Progenitor cell of endocrine pancreas (in vitro differentiated cells): ENCODE measurements around the gene SMARCD2. TPM values are rescaled to one million over a fixed set of nuclear protein-coding genes. Genes with fewer than 3 reads are reported as not detected.
"Not testable (repeated sequence)": the region's sequence is repeated elsewhere in the genome, so short reads cannot be mapped to it uniquely, and the experiment has no call there.

Experiments used
- DNase-seq: peaks from one replicate; pipeline ENCODE4 v3.0.0; 2021; ENCODE audit warnings: low spot score; ENCODE audit not compliant: unreplicated experiment
- H3K27ac Mint-ChIP-seq: 2 replicates; pipeline ENCODE4 v1.8.0; 2021; ENCODE audit warnings: mild to moderate bottlenecking, moderate library complexity, mixed read lengths
- H3K27me3 Mint-ChIP-seq: 2 replicates; pipeline ENCODE4 v1.8.0; 2021; ENCODE audit warnings: mixed read lengths
- H3K36me3 Mint-ChIP-seq: 2 replicates; pipeline ENCODE4 v1.8.0; 2022; ENCODE audit warnings: mixed read lengths; ENCODE audit not compliant: insufficient read depth
- H3K4me1 Mint-ChIP-seq: 2 replicates; pipeline ENCODE4 v1.8.0; 2021; ENCODE audit warnings: low read depth, mixed read lengths
- H3K4me3 Mint-ChIP-seq: 2 replicates; pipeline ENCODE4 v1.8.0; 2021; ENCODE audit warnings: low read depth, mild to moderate bottlenecking, moderate library complexity, mixed read lengths
- H3K9me3 Mint-ChIP-seq: 2 replicates; pipeline ENCODE4 v1.8.0; 2021; ENCODE audit warnings: low read depth, mixed read lengths
- CTCF ChIP-seq: fragments of 200-600 bp; sonication (generic); IDR thresholded peaks from one replicate; pipeline ENCODE4 v1.5.0; 2021; ENCODE audit warnings: antibody characterized with exemption, mild to moderate bottlenecking; ENCODE audit not compliant: unreplicated experiment
- total RNA-seq: library from RNA; stranded (reverse); gene quantifications from 2 replicates; pipeline ENCODE4 v1.2.1, GENCODE V29; 2021

The SMARCD2 gene
- total RNA-seq, 1 donor from 2014 or later = 63.8 TPM

DNA sequence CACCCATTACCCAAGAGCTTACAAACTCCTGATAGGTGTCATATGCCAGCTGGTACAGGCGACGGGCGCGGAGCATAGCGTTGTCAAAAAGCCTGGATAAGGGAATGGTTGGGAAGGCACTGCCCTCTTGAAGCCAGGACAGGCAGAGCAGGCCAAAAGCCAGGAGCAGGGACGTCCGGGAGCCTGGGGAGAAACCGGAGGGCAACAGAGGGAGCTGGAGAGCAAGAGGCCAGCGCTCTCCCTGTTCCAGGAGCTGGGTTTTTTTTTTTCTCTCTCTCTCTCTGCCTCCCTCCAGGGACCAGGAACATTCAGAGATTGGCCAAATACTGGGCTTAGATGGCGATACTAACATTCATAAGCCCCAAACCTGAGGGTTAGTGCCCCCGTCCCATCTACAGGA lies 38.9 kb upstream of the SMARCD2 start:
- H3K27me3 Mint-ChIP-seq = peaks cover 25% of the 10 kb centered on the region
- not testable (repeated sequence) for H3K27ac Mint-ChIP-seq, DNase-seq

DNA sequence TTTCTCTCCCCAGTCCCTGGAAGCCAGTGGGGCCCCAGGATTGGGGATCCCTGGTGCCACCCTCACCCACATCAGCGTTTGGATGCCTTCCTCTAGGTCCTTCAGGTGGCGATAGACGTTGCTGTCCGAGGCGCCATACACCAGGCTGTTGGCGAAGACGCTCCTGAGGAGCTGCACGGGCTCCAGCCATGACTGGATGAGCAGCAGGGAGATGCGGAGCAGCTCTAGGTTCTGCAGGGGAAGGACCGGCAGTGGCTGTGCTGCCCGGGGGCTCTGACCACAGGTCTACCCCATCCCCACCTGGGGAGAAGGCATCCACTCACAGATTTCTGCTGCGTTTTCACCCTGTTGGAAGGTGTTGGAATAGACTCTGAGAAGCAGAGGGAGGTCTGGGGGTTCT lies 38.2 kb upstream of the SMARCD2 start:
- DNase-seq = no peak
- Mint-ChIP-seq H3K9me3 (no peaks in the 10 kb centered on the region), H3K27me3 (peaks cover 28% of the 10 kb centered on the region), H3K27ac (no peak overlapping the region), H3K4me1 (no peaks in the 10 kb centered on the region), H3K36me3 (no peaks in the 10 kb centered on the region), H3K4me3 (no peak overlapping the region)
- TF ChIP-seq CTCF = no peak

More for the DNA sequence above, 38.9 kb upstream of the SMARCD2 start:
- not testable (repeated sequence) for H3K4me1 Mint-ChIP-seq, H3K9me3 Mint-ChIP-seq, H3K36me3 Mint-ChIP-seq, H3K4me3 Mint-ChIP-seq
- TF ChIP-seq CTCF = peak; percentile 14

DNA sequence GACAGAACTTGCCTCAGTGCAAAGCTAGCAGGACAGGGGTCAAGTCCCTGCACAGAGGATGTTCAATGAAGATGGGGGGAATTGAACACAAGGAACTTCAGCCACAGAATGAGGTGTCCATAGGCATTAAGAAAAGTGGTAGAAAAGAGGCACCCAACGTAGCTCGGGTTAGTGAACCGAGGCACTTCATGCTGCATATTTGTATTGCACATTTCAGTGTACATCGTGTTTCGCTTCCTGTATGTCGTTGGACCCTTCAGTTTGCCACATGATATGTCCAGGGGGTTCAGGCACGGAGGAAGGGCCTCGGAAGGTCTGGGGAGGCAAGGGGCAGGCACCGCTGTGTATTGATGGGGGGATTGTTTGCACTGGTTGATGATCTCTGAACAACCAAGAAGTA lies 35.9 kb upstream of the SMARCD2 start:
- not testable (repeated sequence) for H3K36me3 Mint-ChIP-seq, DNase-seq, H3K4me3 Mint-ChIP-seq, H3K27ac Mint-ChIP-seq, H3K4me1 Mint-ChIP-seq, H3K9me3 Mint-ChIP-seq
- H3K27me3 Mint-ChIP-seq = peaks cover 33% of the 10 kb centered on the region

GRCh38 chr17:63874693-63875092 lies 32.2 kb upstream of the SMARCD2 start:
- DNase-seq, H3K4me3 Mint-ChIP-seq, H3K27ac Mint-ChIP-seq, H3K9me3 Mint-ChIP-seq, H3K4me1 Mint-ChIP-seq, H3K36me3 Mint-ChIP-seq: not testable (repeated sequence)
- peaks cover 26% of the 10 kb centered on the region for H3K27me3 Mint-ChIP-seq

DNA sequence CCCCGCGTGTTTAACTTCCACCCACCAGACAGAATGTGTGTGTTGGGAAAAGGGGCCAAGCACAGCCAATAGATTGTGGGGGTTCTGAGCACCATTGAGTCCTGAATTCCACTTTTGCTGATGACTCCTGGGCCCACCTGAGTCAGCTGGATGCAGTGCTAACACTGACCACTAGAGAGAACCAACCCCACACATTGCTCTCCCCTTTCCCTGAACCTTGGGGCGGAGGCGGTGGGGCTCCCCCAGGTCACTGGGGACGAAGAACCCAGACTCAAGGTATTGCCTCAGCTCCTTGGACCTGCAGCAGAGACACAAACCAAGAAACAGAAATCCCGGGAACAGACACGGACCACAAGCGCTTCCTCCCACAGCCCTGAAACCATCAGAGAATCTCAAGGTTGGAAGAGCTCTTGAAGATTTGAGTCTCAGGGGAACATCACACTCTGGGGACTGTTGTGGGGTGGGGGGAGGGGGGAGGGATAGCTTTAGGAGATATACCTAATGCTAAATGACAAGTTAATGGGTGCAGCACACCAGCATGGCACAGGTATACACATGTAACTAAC lies 31.7 kb upstream of the SMARCD2 start:
- DNase-seq, H3K9me3 Mint-ChIP-seq, H3K27ac Mint-ChIP-seq, H3K36me3 Mint-ChIP-seq, H3K4me3 Mint-ChIP-seq, H3K4me1 Mint-ChIP-seq: not testable (repeated sequence)
- peaks cover 23% of the 10 kb centered on the region for H3K27me3 Mint-ChIP-seq

- H3K27me3 Mint-ChIP-seq = peaks cover 22% of the 10 kb centered on the region
- H3K4me3 Mint-ChIP-seq, H3K36me3 Mint-ChIP-seq, DNase-seq, H3K27ac Mint-ChIP-seq, H3K9me3 Mint-ChIP-seq, H3K4me1 Mint-ChIP-seq: not testable (repeated sequence)
Observed at GRCh38 chr17:63873577-63873976, 31.1 kb upstream of the SMARCD2 start, which contains the start of gene CSH2. CSH2 (minus strand) TSS chr17:63873677; CDS start chr17:63873614, 63 bp downstream.

DNA sequence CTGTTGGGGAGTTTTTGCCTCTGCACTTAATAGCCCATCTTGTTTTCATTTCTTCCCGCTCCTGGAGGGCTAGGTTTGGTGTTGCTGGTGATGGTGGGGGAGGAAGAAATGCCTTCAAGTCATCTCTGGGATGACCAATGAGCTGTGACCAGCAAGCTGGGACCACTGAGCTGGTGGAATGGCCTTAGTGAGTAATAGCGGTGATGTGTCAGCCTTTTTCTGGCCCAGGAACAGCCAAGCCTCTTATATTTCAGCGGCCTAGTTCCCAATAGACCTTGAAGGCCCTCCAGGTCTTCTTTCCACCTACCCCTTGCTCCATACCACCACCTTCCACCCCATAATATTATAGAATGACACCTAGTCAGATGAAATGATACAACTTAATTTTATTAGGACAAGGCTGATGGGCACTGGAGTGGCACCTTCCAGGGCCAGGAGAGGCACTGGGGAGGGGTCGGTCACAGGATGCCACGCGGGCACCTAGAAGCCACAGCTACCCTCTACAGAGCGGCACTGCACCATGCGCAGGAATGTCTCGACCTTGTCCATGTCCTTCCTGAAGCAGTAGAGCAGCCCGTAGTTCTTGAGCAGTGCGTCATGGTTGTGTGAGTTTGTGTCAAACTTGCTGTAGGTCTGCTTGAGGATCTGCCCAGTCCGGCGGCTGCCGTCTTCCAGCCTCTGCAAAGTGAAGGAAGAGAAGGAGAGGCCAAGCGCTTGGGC lies 29.3 kb upstream of the SMARCD2 start:
- H3K36me3 Mint-ChIP-seq, DNase-seq, H3K4me1 Mint-ChIP-seq, H3K27ac Mint-ChIP-seq, H3K4me3 Mint-ChIP-seq, H3K9me3 Mint-ChIP-seq: not testable (repeated sequence)
- peaks cover 12% of the 10 kb centered on the region for H3K27me3 Mint-ChIP-seq

DNA sequence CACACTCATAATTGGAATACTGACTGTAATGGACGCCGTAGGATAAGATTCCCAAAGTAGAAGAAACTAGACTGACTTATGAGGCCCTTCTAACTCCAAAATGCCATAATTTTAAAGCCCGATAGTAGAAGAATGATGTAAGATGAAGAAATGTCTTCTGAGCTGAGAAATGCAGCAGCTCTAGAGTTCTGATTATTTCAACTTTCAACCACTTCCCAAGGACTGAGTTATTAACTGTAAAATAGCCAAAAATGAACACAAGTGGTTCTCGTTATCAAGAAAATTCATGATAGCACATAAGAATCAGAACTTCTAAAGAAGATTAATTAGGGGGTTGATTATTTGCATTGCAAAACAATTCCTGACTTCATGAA lies 27.8 kb upstream of the SMARCD2 start:
- not testable (repeated sequence) for H3K36me3 Mint-ChIP-seq, H3K4me3 Mint-ChIP-seq, H3K4me1 Mint-ChIP-seq, H3K27me3 Mint-ChIP-seq, H3K9me3 Mint-ChIP-seq, H3K27ac Mint-ChIP-seq, DNase-seq
